ENCODE results near the gene RAET1L. TPM values are rescaled to one million over a fixed set of nuclear protein-coding genes. Genes with fewer than 3 reads are reported as not detected.

The RAET1L gene
- total and polyA plus RNA-seq, 2 donors (not counting 1 experiment from before 2014, with no cell fraction given) = not detected

DNA sequence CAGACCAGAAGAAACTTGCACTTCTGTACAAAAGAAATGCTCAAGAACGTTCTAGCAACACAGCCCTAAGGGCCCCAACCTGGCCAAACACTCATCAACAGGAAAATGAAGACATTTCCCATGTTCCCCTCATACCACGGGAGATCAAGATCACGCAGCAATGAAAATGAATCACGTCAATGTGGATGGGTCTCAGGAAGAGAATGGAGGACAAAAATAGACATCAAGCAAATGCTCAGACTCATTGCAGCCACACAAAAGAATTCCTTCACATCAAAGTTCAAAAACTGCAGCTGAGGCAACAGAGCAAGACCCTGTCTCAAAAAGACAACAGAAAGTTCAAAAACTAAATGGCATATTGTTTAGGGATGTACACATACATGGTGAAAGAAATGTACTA is 25.5 kb upstream of the RAET1L start:
- no peak for DNase-seq (ENCODE audit: low read depth in 2 of 2)
- H3K4me1 ChIP-seq (ENCODE audit: control insufficient read depth, extremely low read depth, insufficient read depth, low read length) = no peaks in the 10 kb centered on the region
- H3K9ac ChIP-seq (ENCODE audit: insufficient read depth, low read length) = no peak overlapping the region
- no peak overlapping the region for H3K27ac ChIP-seq (ENCODE audit: insufficient read depth, low read length)
- no peaks in the 10 kb centered on the region for H4K20me1 ChIP-seq (ENCODE audit: control insufficient read depth, extremely low read depth, insufficient read depth, low read length)
- no peak overlapping the region for H3K4me2 ChIP-seq (ENCODE audit: extremely low read depth, insufficient read depth, low read length)
- H3K36me3 ChIP-seq (ENCODE audit: control insufficient read depth, insufficient read depth, low read length) = no peaks in the 10 kb centered on the region
- no peaks in the 10 kb centered on the region for H3K9me3 ChIP-seq (ENCODE audit: control insufficient read depth, insufficient read depth, low read depth, low read length)
- H3K27me3 ChIP-seq (ENCODE audit: control insufficient read depth, insufficient read depth, low read length) = peaks cover 24% of the 10 kb centered on the region
- TF ChIP-seq, protein P1, sequence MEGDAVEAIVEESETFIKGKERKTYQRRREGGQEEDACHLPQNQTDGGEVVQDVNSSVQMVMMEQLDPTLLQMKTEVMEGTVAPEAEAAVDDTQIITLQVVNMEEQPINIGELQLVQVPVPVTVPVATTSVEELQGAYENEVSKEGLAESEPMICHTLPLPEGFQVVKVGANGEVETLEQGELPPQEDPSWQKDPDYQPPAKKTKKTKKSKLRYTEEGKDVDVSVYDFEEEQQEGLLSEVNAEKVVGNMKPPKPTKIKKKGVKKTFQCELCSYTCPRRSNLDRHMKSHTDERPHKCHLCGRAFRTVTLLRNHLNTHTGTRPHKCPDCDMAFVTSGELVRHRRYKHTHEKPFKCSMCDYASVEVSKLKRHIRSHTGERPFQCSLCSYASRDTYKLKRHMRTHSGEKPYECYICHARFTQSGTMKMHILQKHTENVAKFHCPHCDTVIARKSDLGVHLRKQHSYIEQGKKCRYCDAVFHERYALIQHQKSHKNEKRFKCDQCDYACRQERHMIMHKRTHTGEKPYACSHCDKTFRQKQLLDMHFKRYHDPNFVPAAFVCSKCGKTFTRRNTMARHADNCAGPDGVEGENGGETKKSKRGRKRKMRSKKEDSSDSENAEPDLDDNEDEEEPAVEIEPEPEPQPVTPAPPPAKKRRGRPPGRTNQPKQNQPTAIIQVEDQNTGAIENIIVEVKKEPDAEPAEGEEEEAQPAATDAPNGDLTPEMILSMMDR (conservative IDR thresholded peaks at IDR 0.05 in 1 of 2, IDR thresholded peaks at IDR 0.05 in 1 of 2; ENCODE audit: low read depth in 1 of 2, low read length in 2 of 2) = no peak
- no peak for TF ChIP-seq EZH2 (IDR thresholded peaks at IDR 0.05; ENCODE audit: low read length, missing control alignments)
- H3K79me2 ChIP-seq (ENCODE audit: control insufficient read depth, insufficient read depth, low read length) = no peaks in the 10 kb centered on the region
- H3K4me3 ChIP-seq (replicated peaks in 1 of 4; ENCODE audit: control extremely low read depth in 1 of 4, insufficient read depth in 1 of 4, low read depth in 3 of 4, low read length in 4 of 4) = no peak overlapping the region
- no peak overlapping the region for H2AFZ ChIP-seq (ENCODE audit: low read length)

- no peaks in the 10 kb centered on the region for H3K9me3 ChIP-seq (ENCODE audit: control insufficient read depth, insufficient read depth, low read depth, low read length)
- no peak for TF ChIP-seq EZH2 (IDR thresholded peaks at IDR 0.05; ENCODE audit: low read length, missing control alignments)
- TF ChIP-seq, protein P1 (conservative IDR thresholded peaks at IDR 0.05 in 1 of 2, IDR thresholded peaks at IDR 0.05 in 1 of 2; ENCODE audit: low read depth in 1 of 2, low read length in 2 of 2) = no peak
- DNase-seq (ENCODE audit: low read depth in 2 of 2) = no peak
- no peak overlapping the region for H3K27ac ChIP-seq (ENCODE audit: insufficient read depth, low read length)
- H3K4me3 ChIP-seq (replicated peaks in 1 of 4; ENCODE audit: control extremely low read depth in 1 of 4, insufficient read depth in 1 of 4, low read depth in 3 of 4, low read length in 4 of 4) = no peak overlapping the region
- H3K9ac ChIP-seq (ENCODE audit: insufficient read depth, low read length) = no peak overlapping the region
- no peaks in the 10 kb centered on the region for H3K4me1 ChIP-seq (ENCODE audit: control insufficient read depth, extremely low read depth, insufficient read depth, low read length)
- H3K4me2 ChIP-seq (ENCODE audit: extremely low read depth, insufficient read depth, low read length) = no peak overlapping the region
- peaks cover 16% of the 10 kb centered on the region for H3K27me3 ChIP-seq (ENCODE audit: control insufficient read depth, insufficient read depth, low read length)
- H3K36me3 ChIP-seq (ENCODE audit: control insufficient read depth, insufficient read depth, low read length) = no peaks in the 10 kb centered on the region
- H2AFZ ChIP-seq (ENCODE audit: low read length) = no peak overlapping the region
- no peaks in the 10 kb centered on the region for H3K79me2 ChIP-seq (ENCODE audit: control insufficient read depth, insufficient read depth, low read length)
- H4K20me1 ChIP-seq (ENCODE audit: control insufficient read depth, extremely low read depth, insufficient read depth, low read length) = no peaks in the 10 kb centered on the region
Observed at GRCh38 chr6:150048099-150048498, 22.8 kb upstream of the RAET1L start.

DNA sequence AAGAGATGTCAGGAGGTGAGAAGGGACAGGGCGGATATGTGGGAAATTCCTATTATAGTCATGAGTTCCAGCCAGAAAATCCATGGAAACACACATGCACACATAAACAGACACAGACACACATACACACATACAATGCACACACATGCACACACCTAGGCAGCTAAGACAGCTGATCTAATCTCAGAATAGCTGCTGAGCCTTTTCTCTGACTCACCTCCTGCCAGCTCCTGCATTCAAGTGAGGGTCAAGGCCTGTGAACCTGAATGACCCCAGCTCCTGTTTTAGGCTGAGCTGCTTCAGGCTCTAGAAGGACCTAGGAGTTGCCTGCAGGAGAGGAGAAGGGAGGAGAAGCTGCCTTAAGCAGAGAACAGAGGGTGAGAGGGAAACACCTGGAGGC is 21.6 kb upstream of the RAET1L start:
- no peak overlapping the region for H3K9ac ChIP-seq (ENCODE audit: insufficient read depth, low read length)
- H3K9me3 ChIP-seq (ENCODE audit: control insufficient read depth, insufficient read depth, low read depth, low read length) = no peaks in the 10 kb centered on the region
- H3K27ac ChIP-seq (ENCODE audit: insufficient read depth, low read length) = no peak overlapping the region
- H3K79me2 ChIP-seq (ENCODE audit: control insufficient read depth, insufficient read depth, low read length) = no peaks in the 10 kb centered on the region
- no peak overlapping the region for H2AFZ ChIP-seq (ENCODE audit: low read length)
- H3K4me3 ChIP-seq (replicated peaks in 1 of 4; ENCODE audit: control extremely low read depth in 1 of 4, insufficient read depth in 1 of 4, low read depth in 3 of 4, low read length in 4 of 4) = no peak overlapping the region
- no peaks in the 10 kb centered on the region for H3K36me3 ChIP-seq (ENCODE audit: control insufficient read depth, insufficient read depth, low read length)
- no peaks in the 10 kb centered on the region for H4K20me1 ChIP-seq (ENCODE audit: control insufficient read depth, extremely low read depth, insufficient read depth, low read length)
- TF ChIP-seq, protein P1 (conservative IDR thresholded peaks at IDR 0.05 in 1 of 2, IDR thresholded peaks at IDR 0.05 in 1 of 2; ENCODE audit: low read depth in 1 of 2, low read length in 2 of 2) = no peak
- TF ChIP-seq EZH2 (IDR thresholded peaks at IDR 0.05; ENCODE audit: low read length, missing control alignments) = no peak
- DNase-seq (ENCODE audit: low read depth in 2 of 2) = no peak
- H3K27me3 ChIP-seq (ENCODE audit: control insufficient read depth, insufficient read depth, low read length) = peaks cover 7% of the 10 kb centered on the region
- H3K4me1 ChIP-seq (ENCODE audit: control insufficient read depth, extremely low read depth, insufficient read depth, low read length) = no peaks in the 10 kb centered on the region
- no peak overlapping the region for H3K4me2 ChIP-seq (ENCODE audit: extremely low read depth, insufficient read depth, low read length)

Data from fibroblast of lung (primary cell).